HPDE6-E6E7 (cell line): Measurements from ENCODE around the gene MRPL42.
A peak's percentile ranks its signal among the peaks of the same experiment; 100 is the strongest.

Experiments used
- DNase-seq: peaks from one replicate; pipeline ENCODE4 v3.0.0; 2011; ENCODE audit warnings: missing footprints; ENCODE audit errors: extremely low spot score

MRPL42 gene

GRCh38 chr12:93500201-93500600, 32.9 kb downstream of the MRPL42 start:
- DNase-seq = no peak

GRCh38 chr12:93500667-93501066, 33.4 kb downstream of the MRPL42 start:
- no peak for DNase-seq

- DNase-seq = peak; percentile 14
Measured at GRCh38 chr12:93502802-93503623, 35.7 kb downstream of the MRPL42 start.

DNA sequence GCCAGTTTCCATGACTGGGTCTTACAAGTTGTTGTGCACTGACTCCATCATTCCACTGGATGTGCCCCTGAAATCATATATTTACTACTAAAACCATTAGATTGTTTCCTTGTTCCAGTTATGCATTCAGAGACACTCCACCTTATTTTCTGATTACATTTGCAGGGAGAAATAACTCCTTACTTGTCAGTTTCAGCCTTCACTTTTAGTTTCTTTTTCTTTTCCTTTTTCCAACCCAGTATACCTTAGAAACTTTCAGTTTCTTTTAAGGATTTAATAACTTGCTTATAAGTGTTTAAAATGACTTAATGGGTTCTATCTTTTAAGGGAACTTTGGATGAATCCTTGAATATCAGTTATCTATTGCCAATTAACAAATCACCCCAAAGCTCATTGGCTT, 39.9 kb downstream of the MRPL42 start:
- no peak for DNase-seq

- no peak for DNase-seq
Measured at GRCh38 chr12:93509506-93509905, 42.2 kb downstream of the MRPL42 start.

DNA sequence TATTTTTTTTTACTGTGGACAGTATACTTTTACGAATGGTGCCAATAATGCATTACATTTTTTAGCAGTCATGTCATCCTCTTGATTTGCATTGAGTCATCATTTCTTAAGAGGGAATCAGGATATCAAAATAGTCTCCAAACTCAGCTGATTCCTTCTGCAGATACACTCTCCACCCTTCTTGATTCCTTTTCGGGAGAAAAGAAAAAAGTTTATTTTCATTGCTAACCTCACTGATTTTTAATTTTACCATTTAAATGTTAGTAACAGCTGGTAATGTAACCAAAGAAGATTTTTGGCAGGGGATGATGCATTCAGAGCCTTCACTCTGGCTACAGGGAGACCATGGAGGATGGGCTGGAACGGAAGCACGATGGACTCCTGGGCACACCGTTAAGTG, 47.5 kb downstream of the MRPL42 start:
- DNase-seq = peak; percentile 21

GRCh38 chr12:93518725-93519124, 51.4 kb downstream of the MRPL42 start:
- no peak for DNase-seq

DNA sequence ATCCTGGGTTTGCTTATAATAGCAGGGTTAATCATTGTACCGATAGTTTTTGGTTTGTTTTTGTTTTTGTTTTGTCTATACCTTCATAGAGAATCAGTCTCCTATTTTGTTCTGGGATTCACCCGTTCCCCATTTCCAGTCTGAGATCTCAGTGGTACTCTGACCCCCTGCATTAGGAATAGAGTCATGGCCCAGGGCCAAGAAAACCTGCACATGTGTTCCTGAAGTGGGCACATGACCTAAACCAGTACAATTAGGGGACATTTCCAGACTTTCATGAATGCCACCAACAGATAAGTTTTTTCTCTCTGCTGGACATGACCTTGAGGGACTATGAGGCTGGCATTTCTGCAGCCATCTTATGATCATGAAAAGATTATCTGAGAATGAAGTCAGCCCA, 52.5 kb downstream of the MRPL42 start:
- no peak for DNase-seq

GRCh38 chr12:93520454-93520853, 53.1 kb downstream of the MRPL42 start:
- no peak for DNase-seq

- no peak for DNase-seq
Measured at GRCh38 chr12:93521225-93522080, 54.1 kb downstream of the MRPL42 start.

DNA sequence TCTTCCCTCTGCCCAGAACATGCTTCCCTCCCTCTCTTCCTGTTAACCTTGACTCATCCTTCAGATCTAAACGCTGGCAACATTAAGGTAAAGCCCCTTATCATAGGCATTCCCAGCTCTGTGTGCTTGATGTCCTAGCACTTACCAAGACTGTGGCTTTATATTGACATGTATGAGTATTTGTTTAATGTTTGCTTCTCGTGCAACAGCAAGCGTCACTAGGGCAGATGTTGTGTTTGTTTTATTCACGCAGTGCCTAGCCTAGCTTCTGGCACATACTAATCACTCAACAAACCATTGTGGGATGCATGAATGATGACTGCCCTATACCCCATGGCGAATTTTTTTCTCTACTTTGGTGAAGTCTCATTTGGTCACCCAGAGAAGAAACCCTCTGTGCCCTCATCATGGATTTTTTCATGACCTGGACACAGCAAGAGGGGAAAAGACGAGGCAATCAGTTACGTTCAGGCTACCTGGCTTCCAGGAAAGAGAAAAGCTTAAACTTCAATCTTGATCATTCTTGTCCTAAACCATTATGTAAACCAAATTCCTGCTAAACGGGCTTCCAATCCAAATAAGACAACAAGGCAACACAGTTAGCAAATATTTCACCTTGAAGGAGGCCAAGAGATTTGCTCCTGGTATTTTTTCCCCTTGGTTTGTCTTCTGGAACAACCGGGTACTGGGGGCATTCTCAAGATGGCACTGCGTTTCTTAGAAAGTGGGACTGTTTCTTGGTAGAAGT, 57.2 kb downstream of the MRPL42 start:
- no peak for DNase-seq

DNA sequence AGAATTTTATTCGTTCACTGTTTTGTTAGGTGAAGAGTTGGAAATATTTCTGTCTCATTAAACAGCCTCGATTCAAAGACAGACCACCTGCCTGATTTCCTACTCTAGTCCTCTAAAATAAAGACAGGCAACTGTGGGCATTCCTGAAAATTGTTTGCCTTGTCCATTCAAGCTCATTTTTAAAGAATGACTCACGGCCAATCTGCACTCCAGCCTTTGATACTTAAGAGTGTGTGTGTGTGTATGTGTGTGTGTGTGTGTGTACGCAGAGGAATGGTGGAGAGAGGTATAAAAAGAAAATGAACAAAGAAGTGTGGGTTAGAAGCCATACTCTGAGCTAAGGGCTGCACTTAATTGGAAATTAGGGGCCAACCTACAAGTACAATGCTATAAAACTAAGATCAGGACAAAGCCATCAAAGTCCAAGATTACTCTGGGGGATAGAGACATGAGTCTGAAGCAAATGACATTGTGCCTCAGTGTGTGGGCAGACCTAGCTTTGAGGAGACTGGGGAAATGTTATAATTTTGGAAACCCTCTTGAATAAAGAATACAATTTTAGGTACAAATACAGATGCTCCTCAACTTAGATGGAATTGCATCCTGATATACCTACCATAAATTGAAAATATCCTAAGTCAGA, 59.6 kb downstream of the MRPL42 start:
- peak; percentile 31 for DNase-seq

GRCh38 chr12:93530358-93530757, 63.0 kb downstream of the MRPL42 start:
- no peak for DNase-seq

GRCh38 chr12:93533310-93533709, 66.0 kb downstream of the MRPL42 start:
- DNase-seq = no peak

DNA sequence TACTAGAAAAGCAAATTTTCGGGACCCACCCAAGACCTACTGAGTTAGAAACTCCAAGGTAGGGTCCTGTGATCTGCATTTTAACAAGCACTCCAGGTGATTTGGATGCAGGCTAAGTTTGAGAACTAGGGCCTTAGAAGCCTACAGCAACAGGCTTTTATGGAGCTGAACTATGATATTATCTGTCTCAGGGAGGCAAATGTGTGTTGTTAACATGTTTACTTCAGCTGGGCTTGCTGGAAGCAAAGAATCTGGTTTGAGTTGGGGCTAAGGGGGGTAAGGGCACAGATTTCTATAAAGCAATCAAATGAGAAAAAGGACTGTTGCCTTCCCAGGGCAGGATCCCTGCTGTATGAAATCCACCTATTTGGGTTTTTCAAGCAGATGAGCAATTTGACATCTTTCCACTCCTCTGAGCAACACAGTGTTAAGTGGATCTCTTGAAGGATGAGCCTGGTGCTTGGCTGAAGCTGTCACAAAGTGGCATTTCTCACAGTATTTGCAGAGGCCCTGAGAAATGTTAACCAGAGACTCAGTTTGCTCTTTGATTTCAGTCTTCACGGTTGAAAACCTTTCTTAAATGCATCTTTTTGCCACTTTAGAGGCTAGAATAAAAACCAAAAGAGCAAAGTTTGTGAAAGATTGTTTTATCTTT, 68.9 kb downstream of the MRPL42 start:
- no peak for DNase-seq

GRCh38 chr12:93536766-93537488, 69.6 kb downstream of the MRPL42 start:
- DNase-seq = no peak

DNA sequence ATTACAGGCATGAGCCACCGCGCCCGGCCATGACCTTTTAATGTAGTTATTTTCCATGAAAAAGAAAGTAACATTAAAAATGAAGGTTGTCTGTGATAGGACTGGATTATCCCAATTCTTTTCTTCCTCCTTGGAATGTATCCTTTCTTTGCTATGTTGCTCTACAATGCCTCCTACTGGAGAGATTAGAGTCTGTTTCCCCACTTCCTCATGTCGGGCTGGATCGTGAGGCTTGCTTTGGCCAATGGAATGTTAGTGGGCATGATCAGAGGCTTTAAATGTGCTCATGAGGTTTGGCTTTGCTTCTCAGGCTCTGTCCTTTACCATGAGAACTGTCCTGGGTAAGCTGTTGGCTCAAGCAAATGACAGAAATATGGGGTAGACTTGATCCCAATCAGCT, 70.5 kb downstream of the MRPL42 start:
- DNase-seq = no peak

DNA sequence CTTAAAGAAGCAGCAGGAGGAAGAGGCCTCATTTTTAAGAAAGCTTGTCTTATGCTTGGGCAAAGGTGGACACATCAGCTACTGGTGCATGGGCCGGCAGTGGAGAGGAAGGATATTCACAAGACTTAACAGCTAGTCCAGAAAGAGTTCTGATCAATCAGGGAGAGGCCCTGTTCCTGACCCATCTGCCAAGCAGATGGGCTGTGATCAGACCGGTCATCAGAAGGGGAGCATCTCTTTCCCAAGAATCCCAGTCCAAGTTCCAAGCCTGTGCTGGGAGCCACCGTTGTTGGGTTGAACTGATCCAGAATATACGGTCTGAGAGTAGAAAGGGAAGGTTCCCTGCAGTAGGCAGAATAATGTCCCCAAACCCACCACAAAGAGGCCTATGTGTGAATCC, 72.5 kb downstream of the MRPL42 start:
- DNase-seq = no peak

GRCh38 chr12:93540466-93540865, 73.2 kb downstream of the MRPL42 start:
- DNase-seq = no peak

DNA sequence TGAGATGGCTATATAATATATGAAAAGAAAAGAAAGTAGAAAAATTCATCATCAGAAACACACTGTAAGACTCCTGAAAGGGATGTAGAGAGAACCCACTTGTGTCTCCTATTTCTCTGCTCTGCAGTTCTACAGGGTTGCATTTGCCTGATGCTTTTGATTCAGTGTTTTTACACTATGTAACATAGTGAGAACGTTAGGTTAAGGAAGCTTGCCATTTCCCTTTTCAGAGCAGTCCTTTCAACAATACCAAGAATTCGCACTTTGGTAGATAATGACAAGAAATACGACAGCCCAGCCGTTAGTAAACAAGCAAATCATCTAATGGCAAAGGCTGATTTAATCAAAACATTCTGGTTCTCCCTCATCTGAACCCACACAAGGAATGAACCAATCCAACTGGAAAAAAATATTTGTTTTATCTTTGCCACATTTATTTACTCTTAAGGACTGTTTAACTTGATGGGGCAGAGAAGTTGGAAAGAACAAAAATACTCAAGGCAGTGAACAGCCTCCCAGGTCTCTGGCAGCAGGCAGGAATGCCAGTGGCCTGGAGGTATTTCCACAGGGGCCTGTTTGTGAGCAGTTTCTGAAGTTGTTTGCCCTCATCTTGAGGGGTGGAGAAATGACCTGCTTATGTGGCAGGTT, 74.4 kb downstream of the MRPL42 start:
- DNase-seq = no peak
